NCI-H1092 treated with DMSO at 0.1 percent for 48 hours (cell line): ENCODE results near the gene NKX6-2.
A peak's percentile ranks its signal among the peaks of the same experiment; 100 is the strongest.
"Not testable (repeated sequence)": the region's sequence is repeated elsewhere in the genome, so short reads cannot be mapped to it uniquely, and the experiment has no call there.

ENCODE experiments used
- DNase-seq: peaks from one replicate; lab custom pipeline; 2025; lab: John Stamatoyannopoulos, UW

The NKX6-2 gene

GRCh38 chr10:132785723-132786475, at the start of gene NKX6-2:
TSS of gene NKX6-2 (minus strand) at chr10:132786147. CDS start at chr10:132785948, 199 bp downstream.
- DNase-seq, result no peak

GRCh38 chr10:132834891-132835847, 49.2 kb upstream of the NKX6-2 start:
- no peak for DNase-seq

- DNase-seq, result no peak
Observed at GRCh38 chr10:132834311-132834761, 48.4 kb upstream of the NKX6-2 start.

- no peak for DNase-seq
Observed at GRCh38 chr10:132833421-132834111, 47.6 kb upstream of the NKX6-2 start.

GRCh38 chr10:132832186-132832969, 46.4 kb upstream of the NKX6-2 start:
- no peak for DNase-seq

- peak; percentile 6 for DNase-seq
Observed at GRCh38 chr10:132829403-132829802, 43.5 kb upstream of the NKX6-2 start.

GRCh38 chr10:132828681-132829080, 42.7 kb upstream of the NKX6-2 start:
- DNase-seq, result no peak

GRCh38 chr10:132827861-132828539, 42.1 kb upstream of the NKX6-2 start:
- no peak for DNase-seq

GRCh38 chr10:132827423-132827789, 41.5 kb upstream of the NKX6-2 start:
- DNase-seq, result no peak

- DNase-seq, result no peak
Observed at GRCh38 chr10:132826524-132827422, 40.8 kb upstream of the NKX6-2 start.

- DNase-seq, result not testable (repeated sequence)
Observed at GRCh38 chr10:132825783-132826523, 40.0 kb upstream of the NKX6-2 start.

GRCh38 chr10:132820056-132820455, 34.1 kb upstream of the NKX6-2 start:
- DNase-seq, result no peak

GRCh38 chr10:132817701-132818211, 31.8 kb upstream of the NKX6-2 start:
- DNase-seq, result no peak

- no peak for DNase-seq
Observed at GRCh38 chr10:132816718-132817117, 30.8 kb upstream of the NKX6-2 start.

GRCh38 chr10:132815168-132815857, 29.4 kb upstream of the NKX6-2 start:
- no peak for DNase-seq

GRCh38 chr10:132814469-132814856, 28.5 kb upstream of the NKX6-2 start:
- no peak for DNase-seq

- no peak for DNase-seq
Observed at GRCh38 chr10:132813560-132814468, 27.9 kb upstream of the NKX6-2 start.
